ENCODE results near the gene MIPEP.

DNA sequence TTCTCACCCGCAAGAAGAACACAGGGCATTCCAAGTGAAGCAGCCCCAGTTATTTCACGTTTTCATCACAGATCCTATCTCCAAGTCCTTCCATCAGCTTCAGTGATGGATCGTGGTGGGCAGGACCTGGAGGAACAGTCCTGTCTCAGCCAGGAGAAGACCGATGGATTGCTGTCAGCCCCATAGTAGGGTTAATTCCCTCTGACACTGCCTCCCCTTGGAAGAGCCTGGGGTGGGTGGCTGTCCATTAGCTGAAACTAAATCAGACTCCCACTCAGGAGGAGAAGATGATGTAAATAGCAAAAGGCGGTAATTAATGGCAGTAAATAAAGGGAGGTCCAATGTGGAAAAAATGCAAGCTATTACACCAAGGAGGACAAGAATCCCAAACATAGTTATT is 188.0 kb downstream of the MIPEP start:
- no peak for TF ChIP-seq CTCF (IDR thresholded peaks at IDR 0.05; ENCODE audit: poor library complexity)
- no peak for TF ChIP-seq EZH2 (IDR thresholded peaks at IDR 0.05; ENCODE audit: borderline replicate concordance)

Data from hepatocyte (in vitro differentiated cells).